T follicular helper cell (primary cell): ENCODE results near the gene CLEC11A.
"Not testable (repeated sequence)": the region's sequence is repeated elsewhere in the genome, so short reads cannot be mapped to it uniquely, and the experiment has no call there.

Experiments
- DNase-seq: peaks from one replicate; pipeline ENCODE4 v3.0.0-alpha.2; 2020; ENCODE audit warnings: low read depth

CLEC11A gene

GRCh38 chr19:50721441-50722137, 1.6 kb upstream of the CLEC11A start:
- no peak for DNase-seq

GRCh38 chr19:50722201-50723013, 757 bp upstream of the CLEC11A start:
- DNase-seq: no peak

DNA sequence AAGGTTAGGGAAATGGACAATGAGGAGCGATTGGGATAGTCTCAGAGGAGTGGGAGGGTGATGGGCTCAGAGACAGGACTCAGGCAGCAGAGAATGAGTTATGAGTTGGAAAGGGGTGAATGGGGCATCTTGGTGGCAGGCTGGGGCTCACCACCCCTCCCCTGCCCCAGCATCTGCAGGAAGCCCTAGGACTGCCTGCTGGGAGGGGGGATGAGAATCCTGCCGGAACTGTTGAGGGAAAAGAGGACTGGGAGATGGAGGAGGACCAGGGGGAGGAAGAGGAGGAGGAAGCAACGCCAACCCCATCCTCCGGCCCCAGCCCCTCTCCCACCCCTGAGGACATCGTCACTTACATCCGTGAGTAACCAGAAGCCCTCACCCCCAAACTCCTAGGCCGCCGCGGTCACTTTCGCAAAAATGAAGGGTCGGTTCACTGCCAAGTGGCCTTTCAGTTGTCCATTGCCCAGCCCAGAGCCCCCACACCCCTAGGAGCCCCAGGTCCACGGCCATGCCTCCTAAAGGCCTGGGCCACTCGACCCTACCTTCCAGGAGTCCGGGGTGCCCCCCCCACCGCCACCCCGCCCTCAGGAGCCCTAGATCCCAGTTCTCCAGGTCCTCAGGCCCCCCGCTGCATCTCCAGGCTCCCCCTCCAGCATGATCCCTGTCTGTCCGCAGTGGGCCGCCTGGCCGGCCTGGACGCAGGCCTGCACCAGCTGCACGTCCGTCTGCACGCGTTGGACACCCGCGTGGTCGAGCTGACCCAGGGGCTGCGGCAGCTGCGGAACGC, 764 bp downstream of the CLEC11A start:
- no peak for DNase-seq

DNA sequence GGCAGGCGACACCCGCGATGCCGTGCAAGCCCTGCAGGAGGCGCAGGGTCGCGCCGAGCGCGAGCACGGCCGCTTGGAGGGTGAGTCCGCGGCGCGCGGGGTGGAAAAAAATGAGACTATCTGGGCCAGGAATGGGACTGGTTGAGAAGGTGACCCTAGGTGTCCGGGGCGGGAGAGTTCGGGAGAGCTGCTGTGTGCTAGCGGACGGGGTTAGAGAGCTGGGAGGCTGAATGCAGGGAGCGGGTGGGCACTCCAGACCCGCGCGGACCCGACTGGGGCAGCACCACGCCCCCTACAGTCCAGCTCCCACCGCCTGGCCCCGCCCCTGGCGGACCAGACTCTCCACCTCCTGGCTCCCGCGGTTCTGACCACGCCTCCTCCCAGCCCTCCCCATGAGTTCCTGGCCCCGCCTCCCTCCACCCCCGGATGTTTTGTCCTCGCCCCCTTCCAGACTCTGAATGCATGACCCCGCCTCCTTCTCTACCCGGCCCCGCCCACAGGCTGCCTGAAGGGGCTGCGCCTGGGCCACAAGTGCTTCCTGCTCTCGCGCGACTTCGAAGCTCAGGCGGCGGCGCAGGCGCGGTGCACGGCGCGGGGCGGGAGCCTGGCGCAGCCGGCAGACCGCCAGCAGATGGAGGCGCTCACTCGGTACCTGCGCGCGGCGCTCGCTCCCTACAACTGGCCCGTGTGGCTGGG, 1.5 kb downstream of the CLEC11A start:
- DNase-seq: peak; percentile 85

- no peak for DNase-seq
Measured at GRCh38 chr19:50725218-50725910, 2.2 kb downstream of the CLEC11A start.

GRCh38 chr19:50725911-50726230, 2.7 kb downstream of the CLEC11A start:
- no peak for DNase-seq

DNA sequence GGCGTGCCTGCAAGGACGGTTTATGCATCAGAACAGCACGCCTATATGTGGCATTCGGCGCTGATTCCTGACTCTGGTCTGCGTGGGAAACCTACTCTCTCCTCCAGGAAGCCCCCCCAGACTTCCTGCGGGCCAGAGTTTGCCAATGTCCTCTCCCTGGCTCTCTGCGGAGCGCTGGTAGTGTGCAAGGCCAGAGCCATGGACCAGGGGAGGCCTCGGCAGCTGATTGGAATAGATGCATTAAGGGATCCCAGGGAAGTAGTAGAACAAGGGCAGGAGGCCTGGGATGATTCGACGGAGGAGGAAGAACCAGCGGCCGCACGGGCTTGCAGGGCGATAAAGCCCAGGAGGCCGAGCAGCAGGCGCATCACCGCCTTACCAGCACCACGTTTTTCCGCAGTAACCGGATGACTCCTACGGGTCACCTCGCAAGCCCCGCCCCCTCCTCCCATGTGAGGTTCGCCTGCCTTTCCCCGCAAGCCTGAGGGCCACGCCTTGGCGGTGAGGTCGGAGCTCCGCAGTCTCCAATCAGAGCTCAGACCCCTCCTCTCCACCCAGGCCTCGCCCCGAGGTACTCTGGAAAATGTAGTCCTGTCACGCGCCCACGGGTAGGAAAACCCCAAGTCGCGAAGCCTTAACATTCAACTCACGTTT, 5.0 kb downstream of the CLEC11A start:
- no peak for DNase-seq

DNA sequence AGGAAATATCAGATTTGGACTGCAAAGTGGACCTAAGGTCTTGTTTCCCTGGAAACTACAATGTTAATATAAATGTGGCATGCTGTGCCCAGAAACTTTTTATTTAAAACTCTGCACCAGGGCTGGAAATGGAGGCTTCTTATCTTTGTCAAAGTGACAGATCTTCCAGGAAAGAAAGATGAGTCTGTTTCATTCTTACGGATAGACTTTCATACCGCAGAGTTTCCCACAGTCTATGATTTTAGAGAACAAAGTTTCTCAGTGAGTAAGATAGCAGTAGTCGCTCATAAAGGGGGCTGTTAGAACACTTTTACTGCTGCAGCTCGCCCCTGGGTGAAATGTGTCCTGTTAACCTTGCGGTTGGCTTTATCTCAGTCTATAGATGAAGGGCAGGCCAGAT, 6.7 kb downstream of the CLEC11A start:
- DNase-seq: no peak

DNA sequence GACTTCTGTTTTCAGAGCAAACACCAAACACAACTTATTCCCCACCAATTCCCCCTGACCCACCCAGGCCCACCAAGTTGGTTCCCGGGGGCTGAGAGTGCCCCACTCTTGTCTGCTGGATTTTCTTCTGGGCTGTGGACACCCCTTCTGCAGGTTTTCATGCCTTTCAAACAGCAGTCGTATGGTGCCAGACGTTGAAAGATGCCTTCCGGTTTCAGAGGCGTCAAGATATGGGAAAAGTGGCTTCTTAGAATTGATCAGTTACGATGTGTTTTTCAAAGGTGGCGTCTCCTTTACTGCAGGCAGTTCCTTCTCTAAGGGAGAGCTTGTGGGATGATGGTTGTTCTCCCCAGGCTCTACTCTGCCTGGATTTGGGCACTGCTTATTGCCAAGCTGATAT, 12.7 kb downstream of the CLEC11A start:
- DNase-seq: no peak

- DNase-seq: no peak
Measured at GRCh38 chr19:50736338-50736737, 13.2 kb downstream of the CLEC11A start.

GRCh38 chr19:50739132-50739913, 16.2 kb downstream of the CLEC11A start:
- DNase-seq: no peak

- no peak for DNase-seq
Measured at GRCh38 chr19:50739914-50740426, 16.8 kb downstream of the CLEC11A start.

DNA sequence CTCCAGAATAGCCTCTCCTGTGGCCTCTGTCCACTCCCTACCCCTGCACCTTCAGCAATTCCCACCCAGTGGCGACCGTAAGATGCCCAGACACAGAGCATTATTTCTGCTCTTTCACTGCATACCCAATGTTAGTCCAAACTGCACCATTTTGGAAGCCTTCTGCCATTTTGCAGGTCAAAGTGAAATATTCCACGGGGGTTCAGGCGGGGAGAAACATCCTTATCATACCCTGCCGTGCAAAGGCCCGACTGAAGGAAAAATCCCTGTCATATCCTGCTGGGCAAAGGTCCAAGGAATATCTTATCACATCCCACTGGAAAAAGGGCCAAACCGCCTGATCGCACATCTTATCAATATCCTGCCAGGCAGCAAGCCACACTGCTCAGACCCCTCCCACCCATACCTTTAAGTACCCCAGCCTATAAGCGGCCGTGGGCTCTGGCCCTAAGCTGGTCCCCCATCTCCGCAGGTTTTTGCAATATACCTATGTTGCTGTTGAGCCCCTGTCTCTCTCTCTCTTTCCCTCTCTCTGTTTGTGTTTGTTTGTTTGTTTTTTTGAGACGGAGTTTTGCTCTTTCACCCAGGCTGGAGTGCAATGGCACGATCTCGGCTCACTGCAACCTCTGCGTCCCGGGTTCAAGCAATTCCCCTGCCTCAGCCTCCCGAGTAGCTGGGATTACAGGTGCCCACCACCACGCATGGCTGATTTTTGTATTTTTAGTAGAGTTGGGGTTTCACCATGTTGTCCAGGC, 18.2 kb downstream of the CLEC11A start:
- no peak for DNase-seq

- no peak for DNase-seq
Measured at GRCh38 chr19:50743537-50743936, 20.4 kb downstream of the CLEC11A start.

DNA sequence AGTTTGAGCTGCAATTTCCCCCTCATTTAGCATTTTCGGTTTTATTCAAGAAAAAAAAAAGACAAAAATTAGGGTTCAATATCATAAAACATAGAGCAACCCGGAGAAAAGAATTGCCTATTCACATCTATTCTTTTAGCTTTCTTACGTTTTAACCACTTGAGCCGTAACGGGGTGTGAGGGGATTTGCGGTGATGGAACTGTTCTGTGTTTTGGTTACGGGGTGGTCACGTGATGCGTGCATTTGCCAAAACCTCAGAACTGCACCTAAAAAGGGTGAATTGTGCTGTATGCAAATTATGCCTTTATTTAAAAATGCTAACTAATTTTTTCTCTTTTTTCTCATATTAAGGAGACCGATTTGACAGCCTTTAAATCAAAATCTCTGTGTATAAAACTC, 22.1 kb downstream of the CLEC11A start:
- no peak for DNase-seq

DNA sequence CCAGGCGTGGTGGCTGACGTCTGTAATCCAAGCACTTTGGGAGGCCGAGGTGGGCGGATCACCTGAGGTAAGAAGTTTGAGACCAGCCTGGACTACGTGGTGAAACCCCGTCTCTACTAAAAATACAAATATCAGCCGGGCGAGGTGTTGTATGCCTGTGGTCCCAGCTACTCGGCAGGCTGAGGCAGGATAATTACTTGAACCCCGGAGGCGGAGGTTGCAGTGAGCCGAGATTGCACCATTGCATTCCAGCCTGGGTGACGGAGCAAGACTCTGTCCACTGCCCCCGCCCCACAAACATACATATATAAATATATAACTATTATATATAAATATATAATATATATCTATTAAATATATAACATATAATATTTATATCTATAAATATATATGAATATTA, 24.0 kb downstream of the CLEC11A start:
- not testable (repeated sequence) for DNase-seq

DNA sequence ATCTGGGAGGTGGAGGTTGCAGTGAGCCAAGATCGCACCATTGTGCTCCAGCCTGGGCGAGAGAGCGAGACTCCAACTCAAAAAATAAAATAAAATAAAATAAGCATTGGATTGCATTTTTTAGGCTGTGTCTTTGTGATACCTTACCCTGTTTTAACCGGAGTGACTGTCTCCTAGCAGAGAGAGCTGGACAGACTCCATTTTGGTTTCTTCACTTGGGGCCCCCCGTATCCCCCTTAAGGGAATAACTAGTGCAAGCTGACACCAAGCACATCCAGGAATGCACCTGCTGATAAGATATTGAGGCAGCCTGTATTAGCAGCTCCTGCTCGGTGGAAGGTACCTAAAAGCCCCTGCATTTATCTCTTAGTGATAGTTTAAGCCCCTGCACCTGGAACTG, 26.3 kb downstream of the CLEC11A start:
- DNase-seq: no peak

- no peak for DNase-seq
Measured at GRCh38 chr19:50750010-50750409, 26.8 kb downstream of the CLEC11A start.

GRCh38 chr19:50753879-50754278, 30.7 kb downstream of the CLEC11A start:
- DNase-seq: no peak
